Esophagus squamous epithelium (tissue), 5 donors: ENCODE results near the gene TRIM62. TPM values are rescaled to one million over a fixed set of nuclear protein-coding genes. Genes with fewer than 3 reads are reported as not detected.
A peak's percentile ranks its signal among the peaks of the same experiment; 100 is the strongest.

Source experiments
- DNase-seq: peaks from one replicate; lab custom pipeline; 2025; lab: John Stamatoyannopoulos, UW
- H3K27ac ChIP-seq, 4 donors: fragments of 200-600 bp; sonication (generic); one replicate each; pipeline ENCODE4 v1.5.1; 2016 to 2019; ENCODE audit warnings: mild to moderate bottlenecking in 1 of 4
- H3K27me3 ChIP-seq, 4 donors: fragments of 200-600 bp; sonication (generic); 1 replicate in 3 of 4; 2 replicates in 1 of 4; pipeline versions ENCODE4 v1.5.1 to v1.6.0; 2017 to 2021; ENCODE audit warnings: antibody characterized with exemption in 1 of 4
- H3K36me3 ChIP-seq, 3 donors: fragments of 200-600 bp; sonication (generic); one replicate each; pipeline ENCODE4 v1.5.1; 2016 to 2019
- H3K4me1 ChIP-seq, 3 donors: fragments of 200-600 bp; sonication (generic); one replicate each; pipeline ENCODE4 v1.5.1; 2017 to 2019
- H3K4me3 ChIP-seq, 4 donors: fragments of 200-600 bp; sonication (generic); 1 replicate in 3 of 4; 2 replicates in 1 of 4; pipeline ENCODE4 v1.5.1; 2016 to 2019; ENCODE audit warnings: mild to moderate bottlenecking in 2 of 4, moderate library complexity in 1 of 4
- H3K9me3 ChIP-seq, 3 donors: fragments of 200-600 bp; sonication (generic); one replicate each; pipeline ENCODE4 v1.5.1; 2016 to 2019
- POLR2A ChIP-seq, 4 donors: fragments of 450-650 bp; IDR thresholded peaks; one replicate each; pipeline ENCODE4 v1.6.1; 2017; ENCODE audit warnings: antibody characterized with exemption in 4 of 4, mild to moderate bottlenecking in 4 of 4, moderate library complexity in 3 of 4
- WGBS, 2 donors: methylation state at CpG; one replicate each; pipeline ENCODE4 v1.1.5; 2018; 5-methylcytosine and 5-hydroxymethylcytosine counted together
- intact Hi-C: fragments of 100-400 bp; cut with DNase I; formaldehyde crosslinking; loops from one replicate; pipeline ENCODE4 v1.15.0; 2022
- total RNA-seq, 4 donors: library from RNA; depleted of rRNA; stranded (reverse); fragments of >200 nt; gene quantifications; one replicate each; pipeline ENCODE4 v1.1.0, GENCODE V29; 2016
- TF ChIP-seq, protein P1 (sequence below), 6 experiments: fragments of 450-650 bp in 4 of 6; fragments of 200-600 bp in 2 of 6; sonication (generic) in 2 of 6; IDR thresholded peaks; one replicate each; pipeline ENCODE4 v1.5.1; 2016 to 2019; ENCODE audit warnings: antibody characterized with exemption in 6 of 6, mild to moderate bottlenecking in 4 of 6, moderate library complexity in 4 of 6
- donor health status: DM: yes; HTN: yes; CAD: no.

TRIM62 gene
- total RNA-seq, 4 donors from 2014 or later = 5.4 to 17.7 (median 8.0) TPM

DNA sequence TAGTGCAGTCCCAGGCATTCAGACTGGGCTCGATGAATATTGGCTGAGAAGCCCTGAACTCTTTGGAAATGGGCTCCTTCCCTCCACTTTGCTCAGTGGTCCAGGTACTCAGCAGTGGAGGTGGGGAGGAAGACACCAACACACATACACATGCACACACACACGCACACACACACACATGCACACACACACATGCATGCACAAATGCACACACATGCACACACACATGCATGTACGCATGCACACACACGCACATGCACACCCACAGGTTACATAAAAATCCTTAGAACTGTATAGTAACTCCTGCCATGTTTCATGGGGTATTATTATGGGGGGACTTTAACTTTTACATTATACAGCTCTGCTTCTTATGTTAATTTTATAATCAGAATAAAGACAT lies 5.0 kb downstream of the TRIM62 start:
- Histone ChIP-seq H3K4me1 (peaks cover 5 to 43% (median 6%) of the 10 kb centered on the region in 3 donors), H3K27me3 (no peaks in the 10 kb centered on the region), H3K27ac (no peak overlapping the region), H3K9me3 (no peaks in the 10 kb centered on the region), H3K36me3 (peaks cover 0 to 24% (median 0%) of the 10 kb centered on the region in 3 donors), H3K4me3 (no peak overlapping the region)
- intact Hi-C loops = no loop called here
- 49 to 53% methylated on average over 3 to 4 of the region's 4 CpGs for WGBS, 2 donors
- no peak for TF ChIP-seq POLR2A (IDR thresholded peaks at IDR 0.05)
- TF ChIP-seq, protein P1, sequence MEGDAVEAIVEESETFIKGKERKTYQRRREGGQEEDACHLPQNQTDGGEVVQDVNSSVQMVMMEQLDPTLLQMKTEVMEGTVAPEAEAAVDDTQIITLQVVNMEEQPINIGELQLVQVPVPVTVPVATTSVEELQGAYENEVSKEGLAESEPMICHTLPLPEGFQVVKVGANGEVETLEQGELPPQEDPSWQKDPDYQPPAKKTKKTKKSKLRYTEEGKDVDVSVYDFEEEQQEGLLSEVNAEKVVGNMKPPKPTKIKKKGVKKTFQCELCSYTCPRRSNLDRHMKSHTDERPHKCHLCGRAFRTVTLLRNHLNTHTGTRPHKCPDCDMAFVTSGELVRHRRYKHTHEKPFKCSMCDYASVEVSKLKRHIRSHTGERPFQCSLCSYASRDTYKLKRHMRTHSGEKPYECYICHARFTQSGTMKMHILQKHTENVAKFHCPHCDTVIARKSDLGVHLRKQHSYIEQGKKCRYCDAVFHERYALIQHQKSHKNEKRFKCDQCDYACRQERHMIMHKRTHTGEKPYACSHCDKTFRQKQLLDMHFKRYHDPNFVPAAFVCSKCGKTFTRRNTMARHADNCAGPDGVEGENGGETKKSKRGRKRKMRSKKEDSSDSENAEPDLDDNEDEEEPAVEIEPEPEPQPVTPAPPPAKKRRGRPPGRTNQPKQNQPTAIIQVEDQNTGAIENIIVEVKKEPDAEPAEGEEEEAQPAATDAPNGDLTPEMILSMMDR (IDR thresholded peaks at IDR 0.05) = no peak
- no peak for DNase-seq

DNA sequence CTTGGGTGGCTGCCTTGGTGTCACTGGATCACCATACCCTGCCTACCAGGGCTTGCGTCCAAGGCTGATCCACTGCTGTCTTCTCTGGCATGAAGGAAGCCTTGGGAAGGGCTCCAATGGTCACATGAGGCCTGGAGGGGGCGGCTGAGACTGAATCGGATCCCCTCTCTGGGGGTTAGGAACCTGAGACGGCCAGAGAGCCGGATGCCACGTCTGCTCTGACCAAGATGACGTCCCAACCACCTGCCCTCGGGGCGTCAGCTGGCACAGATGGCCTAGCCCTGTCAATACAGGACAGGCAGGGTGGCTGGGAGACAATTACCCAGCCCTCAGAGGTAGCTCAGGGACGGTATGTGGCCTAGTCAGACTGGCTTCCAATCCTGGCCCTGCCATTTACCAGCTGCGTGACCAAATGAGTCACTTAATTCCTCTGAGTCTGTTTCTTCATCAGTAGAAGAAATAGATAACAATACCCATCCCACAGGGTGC lies 5.4 kb downstream of the TRIM62 start:
- no peak for DNase-seq
- peaks cover 2 to 40% (median 6%) of the 10 kb centered on the region in 3 donors for H3K4me1 ChIP-seq
- TF ChIP-seq, protein P1 (IDR thresholded peaks at IDR 0.05) = no peak
- TF ChIP-seq POLR2A (IDR thresholded peaks at IDR 0.05) = no peak
- no peaks in the 10 kb centered on the region for H3K27me3 ChIP-seq
- no peak overlapping the region for H3K4me3 ChIP-seq
- peak overlapping the region in 2 of 4 donors; percentile 48 to 70 for H3K27ac ChIP-seq
- peaks cover 0 to 24% (median 0%) of the 10 kb centered on the region in 3 donors for H3K36me3 ChIP-seq
- WGBS, 2 donors = 33 to 100% methylated on average over 1 of the region's 11 CpGs
- intact Hi-C loops = no loop called here
- no peaks in the 10 kb centered on the region for H3K9me3 ChIP-seq

DNA sequence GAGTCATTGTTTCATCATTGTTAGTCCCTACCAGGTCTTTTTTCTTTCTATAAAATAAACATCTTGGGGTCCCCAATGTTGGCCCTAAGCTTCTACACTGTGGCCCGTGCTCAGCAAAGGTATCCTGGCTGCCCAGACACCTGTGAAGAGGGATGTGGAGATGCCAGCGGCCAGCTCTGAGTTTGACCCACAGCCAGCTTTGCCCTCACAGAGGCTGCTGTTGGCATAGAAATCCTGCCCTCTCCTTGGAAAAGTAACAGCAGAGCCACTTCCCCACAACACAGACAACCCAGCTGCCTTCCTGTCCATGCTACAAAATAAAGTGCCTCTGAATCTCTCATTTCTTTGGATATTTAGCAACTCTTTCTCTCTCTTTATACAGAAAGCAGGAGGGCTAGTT lies 6.0 kb downstream of the TRIM62 start:
- peaks cover 0 to 24% (median 0%) of the 10 kb centered on the region in 3 donors for H3K36me3 ChIP-seq
- peak overlapping the region in 2 of 4 donors; percentile 48 to 70 for H3K27ac ChIP-seq
- 94 to 100% methylated on average over 1 to 2 of the region's 2 CpGs for WGBS, 2 donors
- no peak overlapping the region for H3K4me3 ChIP-seq
- H3K4me1 ChIP-seq = peaks cover 0 to 34% (median 6%) of the 10 kb centered on the region in 3 donors
- H3K27me3 ChIP-seq = no peaks in the 10 kb centered on the region
- TF ChIP-seq, protein P1 (IDR thresholded peaks at IDR 0.05) = no peak
- TF ChIP-seq POLR2A (IDR thresholded peaks at IDR 0.05) = no peak
- H3K9me3 ChIP-seq = no peaks in the 10 kb centered on the region
- DNase-seq = no peak
- intact Hi-C loops = no loop called here

DNA sequence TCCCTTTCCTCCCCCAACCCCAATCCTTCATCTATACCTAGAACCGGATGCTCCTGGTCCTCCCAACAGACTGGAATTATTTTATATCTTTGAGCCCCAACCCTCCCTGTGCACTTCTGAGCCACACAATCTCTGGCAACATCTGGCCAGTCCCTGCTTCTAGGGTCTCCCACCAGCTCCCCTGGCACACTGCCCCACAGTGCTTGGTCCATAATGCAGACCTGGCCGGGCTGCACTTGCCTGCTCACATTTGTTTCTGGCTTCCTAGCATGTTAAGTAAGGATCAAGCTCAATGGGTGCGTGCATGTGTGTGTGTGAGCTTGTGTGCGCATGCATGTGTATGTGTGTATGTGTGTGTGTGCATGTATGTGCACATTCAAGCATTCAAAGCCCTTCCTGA lies 8.8 kb downstream of the TRIM62 start:
- intact Hi-C loops = no loop called here
- Histone ChIP-seq H3K9me3 (no peaks in the 10 kb centered on the region), H3K4me3 (no peak overlapping the region), H3K27me3 (no peaks in the 10 kb centered on the region), H3K27ac (no peak overlapping the region), H3K36me3 (peaks cover 0 to 30% (median 0%) of the 10 kb centered on the region in 3 donors), H3K4me1 (peaks cover 0 to 22% (median 0%) of the 10 kb centered on the region in 3 donors)
- no peak for DNase-seq
- TF ChIP-seq POLR2A (IDR thresholded peaks at IDR 0.05) = no peak
- TF ChIP-seq, protein P1 (IDR thresholded peaks at IDR 0.05) = no peak
- 58 to 66% methylated on average over 4 of the region's 4 CpGs for WGBS, 2 donors

DNA sequence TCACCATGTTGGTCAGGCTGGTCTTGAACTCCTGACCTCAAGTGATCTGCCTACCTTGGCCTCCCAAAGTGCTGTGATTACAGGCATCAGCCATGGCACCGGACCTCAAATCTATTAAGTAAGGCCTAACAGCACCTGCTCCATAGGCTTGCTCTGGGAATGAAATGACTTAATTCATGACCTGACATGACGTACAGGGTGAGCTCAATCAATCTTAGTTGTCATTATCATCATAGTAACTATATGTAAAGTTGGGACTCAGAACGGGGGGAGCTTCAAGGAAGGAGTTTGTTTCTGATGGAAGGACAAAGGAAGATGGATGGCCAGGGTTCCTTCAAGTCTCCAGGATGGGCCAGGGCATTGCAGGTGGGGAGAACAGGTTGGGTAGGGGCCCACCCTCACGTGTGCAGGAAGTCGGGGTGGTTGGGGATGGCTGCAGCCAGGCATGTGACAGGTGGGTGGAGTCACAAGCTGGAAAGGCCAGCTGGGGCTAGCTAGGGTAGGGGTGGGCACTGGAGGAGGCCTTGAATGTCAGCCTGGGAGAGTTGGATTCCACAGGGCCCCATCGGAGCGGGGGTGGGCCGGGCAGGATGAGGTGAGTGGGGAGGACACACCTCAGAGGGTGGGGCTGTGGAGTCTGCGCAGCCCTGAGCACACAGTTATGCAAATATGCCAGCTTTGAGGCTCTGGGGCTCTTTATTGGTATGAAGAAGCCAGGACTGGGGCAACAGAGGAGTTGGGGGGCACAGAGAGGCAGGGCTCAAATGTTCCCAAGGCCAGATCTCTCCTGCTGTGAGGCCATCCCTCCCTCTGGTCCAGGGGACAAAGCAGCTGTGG lies 9.6 kb downstream of the TRIM62 start:
- intact Hi-C loops = no loop called here
- no peaks in the 10 kb centered on the region for H3K9me3 ChIP-seq
- no peaks in the 10 kb centered on the region for H3K27me3 ChIP-seq
- H3K27ac ChIP-seq = no peak overlapping the region
- H3K4me3 ChIP-seq = no peak overlapping the region
- no peak for DNase-seq
- 52 to 60% methylated on average over 5 to 6 of the region's 9 CpGs for WGBS, 2 donors
- TF ChIP-seq POLR2A (IDR thresholded peaks at IDR 0.05) = no peak
- TF ChIP-seq, protein P1 (IDR thresholded peaks at IDR 0.05) = no peak
- peaks cover 0 to 32% (median 0%) of the 10 kb centered on the region in 3 donors for H3K36me3 ChIP-seq
- peaks cover 0 to 20% (median 0%) of the 10 kb centered on the region in 3 donors for H3K4me1 ChIP-seq
